AG04449 (cell line): ENCODE data around the gene SRRT.
"Not testable (repeated sequence)": the region's sequence is repeated elsewhere in the genome, so short reads cannot be mapped to it uniquely, and the experiment has no call there.

ENCODE experiments used
- CTCF ChIA-PET: fragments of 350-600 bp; formaldehyde crosslinking; extraction: SDS; loops from one replicate; lab custom pipeline; 2021; ENCODE audit warnings: antibody characterized with exemption; lab: Yijun Ruan, JAX
- POLR2A ChIA-PET: fragments of 400-600, 350-600 bp; formaldehyde crosslinking; extraction: SDS; loops from one replicate; lab custom pipeline; 2020; ENCODE audit warnings: antibody characterized with exemption, inconsistent platforms; lab: Yijun Ruan, JAX
- DNase-seq: peaks from one replicate; pipeline ENCODE4 v3.0.0-alpha.2; 2010; ENCODE audit warnings: low read depth, low spot score
- H3K4me3 ChIP-seq: 2 replicates; pipeline ENCODE4 v1.5.1; 2011; ENCODE audit warnings: low read depth, mild to moderate bottlenecking, control low read depth, low read length
- TF ChIP-seq, protein P1 (sequence below): IDR thresholded peaks from one replicate; pipeline ENCODE4 v1.5.1; 2011; ENCODE audit warnings: mild to moderate bottlenecking, moderate library complexity, low read length, control low read depth, inconsistent platforms; ENCODE audit not compliant: insufficient read depth; ENCODE audit errors: missing control alignments

Gene SRRT

DNA sequence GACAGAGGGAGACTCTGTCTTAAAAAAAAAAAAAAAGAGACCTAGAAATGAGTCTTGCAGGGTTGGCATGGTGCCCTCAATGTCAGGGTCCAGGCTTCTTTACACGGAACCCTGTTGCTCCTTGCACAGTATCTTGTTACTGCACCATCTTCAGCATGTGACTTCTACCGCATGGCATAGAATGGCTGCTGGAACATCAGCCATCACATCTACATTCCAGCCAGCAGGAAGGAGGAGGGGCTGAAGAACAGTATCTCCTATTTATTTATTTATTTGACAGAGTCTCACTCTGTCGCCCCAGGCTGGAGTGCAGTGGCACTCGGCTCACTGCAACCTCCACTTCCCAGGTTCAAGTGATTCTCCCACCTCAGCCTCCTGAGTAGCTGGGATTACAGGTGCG lies 24.5 kb downstream of the SRRT start:
- ChIA-PET CTCF (interaction anchor here (0.8 to 9.3 kb wide), 7 partner anchors 10 to 181 kb away, joined by 3 to 105 read pairs (median 5); partner anchors contain the start of gene UFSP1), POLR2A (no interaction called here)
- TF ChIP-seq, protein P1, sequence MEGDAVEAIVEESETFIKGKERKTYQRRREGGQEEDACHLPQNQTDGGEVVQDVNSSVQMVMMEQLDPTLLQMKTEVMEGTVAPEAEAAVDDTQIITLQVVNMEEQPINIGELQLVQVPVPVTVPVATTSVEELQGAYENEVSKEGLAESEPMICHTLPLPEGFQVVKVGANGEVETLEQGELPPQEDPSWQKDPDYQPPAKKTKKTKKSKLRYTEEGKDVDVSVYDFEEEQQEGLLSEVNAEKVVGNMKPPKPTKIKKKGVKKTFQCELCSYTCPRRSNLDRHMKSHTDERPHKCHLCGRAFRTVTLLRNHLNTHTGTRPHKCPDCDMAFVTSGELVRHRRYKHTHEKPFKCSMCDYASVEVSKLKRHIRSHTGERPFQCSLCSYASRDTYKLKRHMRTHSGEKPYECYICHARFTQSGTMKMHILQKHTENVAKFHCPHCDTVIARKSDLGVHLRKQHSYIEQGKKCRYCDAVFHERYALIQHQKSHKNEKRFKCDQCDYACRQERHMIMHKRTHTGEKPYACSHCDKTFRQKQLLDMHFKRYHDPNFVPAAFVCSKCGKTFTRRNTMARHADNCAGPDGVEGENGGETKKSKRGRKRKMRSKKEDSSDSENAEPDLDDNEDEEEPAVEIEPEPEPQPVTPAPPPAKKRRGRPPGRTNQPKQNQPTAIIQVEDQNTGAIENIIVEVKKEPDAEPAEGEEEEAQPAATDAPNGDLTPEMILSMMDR: no peak
- no peak overlapping the region for H3K4me3 ChIP-seq
- DNase-seq: no peak

DNA sequence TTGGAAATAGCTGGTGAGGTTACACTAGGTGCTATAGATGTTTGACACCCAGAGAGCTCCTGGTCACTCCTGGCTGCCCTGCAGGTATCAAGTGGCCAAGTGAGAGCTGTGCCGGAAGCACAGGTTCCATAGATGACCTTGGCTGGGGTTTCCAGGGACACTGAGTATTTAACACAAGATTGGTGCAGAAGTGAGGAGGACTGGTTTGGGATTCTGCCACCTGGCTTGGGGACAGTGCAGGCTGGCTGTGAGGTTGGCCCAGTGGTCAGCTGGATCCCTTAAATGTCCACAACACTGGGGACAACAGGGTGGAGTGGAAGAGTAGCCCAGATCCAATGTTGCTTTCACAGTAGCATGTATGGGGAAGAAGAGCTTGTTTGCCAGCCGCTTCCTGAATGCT lies 26.1 kb downstream of the SRRT start:
- POLR2A ChIA-PET: no interaction called here
- no peak for DNase-seq
- H3K4me3 ChIP-seq: no peak overlapping the region
- CTCF ChIA-PET: interaction anchor here (0.7 to 9.3 kb wide), 7 partner anchors 152 to 382 kb away, joined by 3 to 105 read pairs (median 3); no protein-coding TSS in a partner anchor
- TF ChIP-seq, protein P1: no peak

DNA sequence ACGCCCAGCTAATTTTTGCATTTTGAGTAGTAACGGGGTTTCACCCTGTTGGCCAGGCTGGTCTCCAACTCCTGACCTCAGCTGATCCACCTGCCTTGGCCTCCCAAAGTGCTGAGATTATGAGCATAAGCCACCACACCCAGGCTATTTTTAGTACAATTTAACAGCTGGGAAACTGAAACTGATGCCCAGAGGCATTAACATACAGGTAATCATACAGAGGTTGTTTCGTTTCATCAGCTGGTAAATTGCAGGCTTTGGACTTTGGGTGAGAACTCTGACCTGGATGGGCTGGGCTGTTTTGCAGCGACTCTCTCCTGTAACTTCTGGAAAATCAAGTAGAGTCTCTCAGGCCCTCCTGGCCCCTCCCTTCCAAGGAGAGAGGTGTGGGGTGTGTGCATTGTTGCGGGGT lies 27.0 kb downstream of the SRRT start:
- CTCF ChIA-PET: interaction anchor here (1.4 to 9.3 kb wide), 3 partner anchors 157 to 175 kb away, joined by 4 to 105 read pairs (median 11); no protein-coding TSS in a partner anchor
- no peak for DNase-seq
- POLR2A ChIA-PET: no interaction called here
- H3K4me3 ChIP-seq: no peak overlapping the region
- TF ChIP-seq, protein P1: no peak

DNA sequence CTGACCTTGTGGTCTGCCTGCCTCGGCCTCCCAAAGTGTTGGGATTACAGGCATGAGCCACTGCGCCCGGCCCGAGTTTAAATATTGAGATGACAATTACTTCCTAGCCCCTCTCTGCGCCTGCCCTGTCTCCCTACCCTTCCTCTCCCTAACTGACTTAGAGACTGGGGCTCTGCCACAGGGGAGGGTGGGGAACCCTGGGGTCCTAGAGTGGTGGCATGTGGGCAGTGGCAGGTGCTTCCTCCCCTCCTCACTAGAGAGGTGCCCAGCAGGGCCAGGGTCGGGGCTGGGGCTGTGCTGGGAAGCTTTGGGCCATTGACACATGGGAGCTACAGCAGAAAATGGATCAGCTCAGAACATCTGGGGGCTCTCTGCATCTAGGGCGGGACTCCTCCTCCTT lies 27.7 kb downstream of the SRRT start:
- POLR2A ChIA-PET: no interaction called here

GRCh38 chr7:100908512-100908911 lies 33.6 kb downstream of the SRRT start:
- no peak overlapping the region for H3K4me3 ChIP-seq
- ChIA-PET CTCF (no interaction called here), POLR2A (no interaction called here)
- DNase-seq: no peak
- TF ChIP-seq, protein P1: no peak

More for the DNA sequence above, 27.7 kb downstream of the SRRT start:
- no peak overlapping the region for H3K4me3 ChIP-seq
- CTCF ChIA-PET: interaction anchor here (1.4 to 9.3 kb wide), 4 partner anchors 8 to 175 kb away, joined by 4 to 105 read pairs (median 8); partner anchors contain the start of gene ACHE
- DNase-seq: no peak
- TF ChIP-seq, protein P1: no peak

DNA sequence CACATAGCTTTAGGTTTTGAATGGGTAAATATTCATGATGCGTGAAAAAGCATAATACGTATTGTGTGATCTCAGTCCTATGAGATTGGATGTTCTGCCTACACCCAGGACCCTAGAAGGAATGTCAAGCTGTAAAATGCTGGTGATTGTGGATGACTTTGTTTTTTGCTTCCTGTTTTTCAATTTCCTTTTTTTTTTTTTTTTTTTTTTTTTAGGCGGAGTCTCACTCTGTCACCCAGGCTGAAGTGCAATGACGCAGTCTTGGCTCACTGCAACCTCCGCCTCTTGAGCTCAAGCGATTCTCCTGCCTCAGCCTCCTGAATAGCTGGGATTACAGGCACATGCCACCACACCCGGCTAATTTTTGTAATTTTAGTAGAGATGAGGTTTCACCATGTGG lies 35.5 kb downstream of the SRRT start:
- DNase-seq, POLR2A ChIA-PET, H3K4me3 ChIP-seq: not testable (repeated sequence)
- CTCF ChIA-PET: interaction anchor here (0.7 to 2.0 kb wide), 2 partner anchors 12 to 149 kb away, joined by 3 to 5 read pairs; no protein-coding TSS in a partner anchor

GRCh38 chr7:100911484-100911883 lies 36.6 kb downstream of the SRRT start:
- ChIA-PET CTCF (interaction anchor here (1.6 kb wide), 1 partner anchor 166 kb away, joined by 4 read pairs; no protein-coding TSS in a partner anchor), POLR2A (interaction anchor here (0.6 kb wide), 1 partner anchor 241 kb away, joined by 3 read pairs; no protein-coding TSS in a partner anchor)
- TF ChIP-seq, protein P1: no peak
- no peak overlapping the region for H3K4me3 ChIP-seq
- DNase-seq: no peak
